HCT116 (cell line): Measurements from ENCODE around the gene PAX9.

Experiments
- CEBPB ChIP-seq: IDR thresholded peaks from 2 replicates; pipeline ENCODE4 v1.6.1; 2012; ENCODE audit warnings: low read depth
- EZH2phosphoT487 ChIP-seq: fragments of 200-600 bp; IDR thresholded peaks from 2 replicates; pipeline ENCODE4 v1.6.1; 2018; ENCODE audit warnings: antibody characterized with exemption, borderline replicate concordance
- POLR2A ChIP-seq: IDR thresholded peaks from 2 replicates; pipeline ENCODE4 v1.7.0; 2011; ENCODE audit warnings: borderline replicate concordance; ENCODE audit not compliant: insufficient read depth, insufficient read length; ENCODE audit errors: extremely low read depth
- TF ChIP-seq, protein P1 (sequence below): IDR thresholded peaks from 2 replicates; pipeline ENCODE4 v1.6.1; 2012; ENCODE audit warnings: low read depth
- TF ChIP-seq, protein P2 (sequence below), 3 experiments: fragments of 200-600 bp in 1 of 3; sonication (generic) in 1 of 3; IDR thresholded peaks in 2 of 3; conservative IDR thresholded peaks in 1 of 3; 2 replicates each; pipeline ENCODE4 v1.5.1; 2012 to 2017; ENCODE audit warnings: low read depth in 2 of 3, low read length in 2 of 3, antibody characterized with exemption in 1 of 3, borderline replicate concordance in 1 of 3, control low read depth in 1 of 3, mild to moderate bottlenecking in 1 of 3, mixed read lengths in 1 of 3, mixed run types in 1 of 3, moderate library complexity in 1 of 3; ENCODE audit not compliant: insufficient read depth in 1 of 3

DNA sequence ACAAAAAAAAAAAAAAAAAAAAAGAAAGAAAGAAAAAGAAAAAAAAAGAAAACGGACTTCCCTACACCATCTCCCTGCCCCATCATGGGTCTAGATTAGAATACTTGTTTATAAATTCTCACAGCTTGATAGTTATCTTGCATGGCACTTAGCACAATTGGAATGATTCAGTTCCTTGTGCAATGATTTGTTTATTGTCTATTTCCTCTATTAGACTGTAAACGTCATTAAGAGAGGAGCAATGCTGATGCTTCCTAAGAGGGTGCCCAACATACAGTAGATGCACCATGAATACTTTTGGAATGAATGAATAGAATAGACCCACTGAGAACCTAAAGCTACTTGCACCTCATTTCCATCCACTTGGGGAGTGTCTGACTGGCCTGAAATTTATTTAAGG is 40.8 kb downstream of the PAX9 start:
- TF ChIP-seq, protein P1, sequence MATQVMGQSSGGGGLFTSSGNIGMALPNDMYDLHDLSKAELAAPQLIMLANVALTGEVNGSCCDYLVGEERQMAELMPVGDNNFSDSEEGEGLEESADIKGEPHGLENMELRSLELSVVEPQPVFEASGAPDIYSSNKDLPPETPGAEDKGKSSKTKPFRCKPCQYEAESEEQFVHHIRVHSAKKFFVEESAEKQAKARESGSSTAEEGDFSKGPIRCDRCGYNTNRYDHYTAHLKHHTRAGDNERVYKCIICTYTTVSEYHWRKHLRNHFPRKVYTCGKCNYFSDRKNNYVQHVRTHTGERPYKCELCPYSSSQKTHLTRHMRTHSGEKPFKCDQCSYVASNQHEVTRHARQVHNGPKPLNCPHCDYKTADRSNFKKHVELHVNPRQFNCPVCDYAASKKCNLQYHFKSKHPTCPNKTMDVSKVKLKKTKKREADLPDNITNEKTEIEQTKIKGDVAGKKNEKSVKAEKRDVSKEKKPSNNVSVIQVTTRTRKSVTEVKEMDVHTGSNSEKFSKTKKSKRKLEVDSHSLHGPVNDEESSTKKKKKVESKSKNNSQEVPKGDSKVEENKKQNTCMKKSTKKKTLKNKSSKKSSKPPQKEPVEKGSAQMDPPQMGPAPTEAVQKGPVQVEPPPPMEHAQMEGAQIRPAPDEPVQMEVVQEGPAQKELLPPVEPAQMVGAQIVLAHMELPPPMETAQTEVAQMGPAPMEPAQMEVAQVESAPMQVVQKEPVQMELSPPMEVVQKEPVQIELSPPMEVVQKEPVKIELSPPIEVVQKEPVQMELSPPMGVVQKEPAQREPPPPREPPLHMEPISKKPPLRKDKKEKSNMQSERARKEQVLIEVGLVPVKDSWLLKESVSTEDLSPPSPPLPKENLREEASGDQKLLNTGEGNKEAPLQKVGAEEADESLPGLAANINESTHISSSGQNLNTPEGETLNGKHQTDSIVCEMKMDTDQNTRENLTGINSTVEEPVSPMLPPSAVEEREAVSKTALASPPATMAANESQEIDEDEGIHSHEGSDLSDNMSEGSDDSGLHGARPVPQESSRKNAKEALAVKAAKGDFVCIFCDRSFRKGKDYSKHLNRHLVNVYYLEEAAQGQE, result no peak
- TF ChIP-seq CEBPB (no peak), EZH2phosphoT487 (no peak), POLR2A (no peak)
- TF ChIP-seq, protein P2, sequence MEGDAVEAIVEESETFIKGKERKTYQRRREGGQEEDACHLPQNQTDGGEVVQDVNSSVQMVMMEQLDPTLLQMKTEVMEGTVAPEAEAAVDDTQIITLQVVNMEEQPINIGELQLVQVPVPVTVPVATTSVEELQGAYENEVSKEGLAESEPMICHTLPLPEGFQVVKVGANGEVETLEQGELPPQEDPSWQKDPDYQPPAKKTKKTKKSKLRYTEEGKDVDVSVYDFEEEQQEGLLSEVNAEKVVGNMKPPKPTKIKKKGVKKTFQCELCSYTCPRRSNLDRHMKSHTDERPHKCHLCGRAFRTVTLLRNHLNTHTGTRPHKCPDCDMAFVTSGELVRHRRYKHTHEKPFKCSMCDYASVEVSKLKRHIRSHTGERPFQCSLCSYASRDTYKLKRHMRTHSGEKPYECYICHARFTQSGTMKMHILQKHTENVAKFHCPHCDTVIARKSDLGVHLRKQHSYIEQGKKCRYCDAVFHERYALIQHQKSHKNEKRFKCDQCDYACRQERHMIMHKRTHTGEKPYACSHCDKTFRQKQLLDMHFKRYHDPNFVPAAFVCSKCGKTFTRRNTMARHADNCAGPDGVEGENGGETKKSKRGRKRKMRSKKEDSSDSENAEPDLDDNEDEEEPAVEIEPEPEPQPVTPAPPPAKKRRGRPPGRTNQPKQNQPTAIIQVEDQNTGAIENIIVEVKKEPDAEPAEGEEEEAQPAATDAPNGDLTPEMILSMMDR (IDR thresholded peaks at IDR 0.05 in 2 of 3, conservative IDR thresholded peaks at IDR 0.05 in 1 of 3; ENCODE audit: borderline replicate concordance in 1 of 3, insufficient read depth in 1 of 3, low read depth in 2 of 3, low read length in 2 of 3), result no peak
